HCT116 (cell line): ENCODE measurements around the gene TMOD4. TPM values are rescaled to one million over a fixed set of nuclear protein-coding genes. Genes with fewer than 3 reads are reported as not detected.

Source experiments
- ATAC-seq: fragments of 200-7000 bp; cut with Tn5 transposase; 2 replicates; pipeline ENCODE4 v1.9.1; 2020; ENCODE audit warnings: mild to moderate bottlenecking, moderate library complexity
- BruUV-seq: library from RNA; stranded (reverse); fragments of 400-500 nt; replicated peaks from 2 replicates; lab custom pipeline; 2021; lab: Mats Ljungman, UMichigan
- CTCF ChIA-PET: fragments of 300-600 bp; sonication (Branson Sonifier 250); formaldehyde crosslinking; loops from one replicate; lab custom pipeline; 2021; ENCODE audit warnings: antibody characterized with exemption; lab: Charles Lee
- POLR2A ChIA-PET: fragments of 300-600, 350-600 bp; sonication (Branson Sonifier 250); formaldehyde crosslinking; loops from one replicate; lab custom pipeline; 2021; ENCODE audit warnings: antibody characterized with exemption; lab: Charles Lee
- RAD21 ChIA-PET, 2 experiments: fragments of 300-600 bp; sonication (Branson Sonifier 250); formaldehyde crosslinking; loops; one replicate each; lab custom pipeline; 2023; ENCODE audit warnings: low total read pairs in 2 of 2; ENCODE audit not compliant: uncharacterized antibody in 2 of 2, unreplicated experiment in 2 of 2, low non-redundant PET in 1 of 2; lab: Charles Lee
- DNase-seq: peaks from one replicate; pipeline ENCODE4 v3.0.0-alpha.2; 2010; ENCODE audit warnings: low read depth, low spot score
- H2AFZ ChIP-seq: fragments of 200-600 bp; shearing (Covaris generic), sonication (generic); 2 replicates; pipeline ENCODE4 v1.6.1; 2017; ENCODE audit warnings: low read depth, mixed run types, mixed read lengths, antibody characterized with exemption, low read length; ENCODE audit not compliant: poor library complexity, severe bottlenecking
- H3K27ac ChIP-seq: 2 replicates; pipeline ENCODE4 v1.5.1; 2012; ENCODE audit warnings: low read depth, low read length
- H3K27me3 ChIP-seq: fragments of 200-600 bp; sonication (generic); 2 replicates; pipeline ENCODE4 v1.6.1; 2016; ENCODE audit warnings: mixed run types, low read length, mixed read lengths; ENCODE audit not compliant: insufficient read depth
- H3K36me3 ChIP-seq, 2 experiments: fragments of 200-500 bp in 1 of 2; fragments of 200-600 bp in 1 of 2; sonication (Bioruptor generic) in 1 of 2; sonication (generic) in 1 of 2; 2 replicates each; pipeline versions ENCODE4 v1.5.1 to v1.6.1; 2014 to 2016; ENCODE audit warnings: low read length in 2 of 2, inconsistent platforms in 1 of 2, mixed read lengths in 1 of 2, mixed run types in 1 of 2; ENCODE audit not compliant: insufficient read depth in 2 of 2, control insufficient read depth in 1 of 2
- H3K4me1 ChIP-seq, 2 experiments: fragments of 200-600 bp in 1 of 2; sonication (generic) in 1 of 2; 2 replicates each; pipeline versions ENCODE4 v1.5.1 to v1.6.1; 2012 to 2017; ENCODE audit warnings: low read length in 2 of 2, inconsistent platforms in 1 of 2, mild to moderate bottlenecking in 1 of 2, mixed read lengths in 1 of 2, mixed run types in 1 of 2, moderate library complexity in 1 of 2; ENCODE audit not compliant: insufficient read depth in 2 of 2, control insufficient read depth in 1 of 2
- H3K4me2 ChIP-seq: fragments of 200-600 bp; sonication (generic); 2 replicates; pipeline ENCODE4 v1.6.1; 2017; ENCODE audit warnings: mixed run types, low read length, mixed read lengths
- H3K4me3 ChIP-seq, 2 experiments: fragments of 200-600 bp in 1 of 2; sonication (generic) in 1 of 2; replicated peaks in 1 of 2; 2 replicates each; pipeline ENCODE4 v1.5.1; 2011 to 2016; ENCODE audit warnings: low read length in 2 of 2, control low read depth in 1 of 2, low read depth in 1 of 2, mild to moderate bottlenecking in 1 of 2, mixed read lengths in 1 of 2, mixed run types in 1 of 2
- H3K79me2 ChIP-seq: fragments of 200-600 bp; sonication (generic); 2 replicates; pipeline ENCODE4 v1.6.1; 2017; ENCODE audit warnings: mild to moderate bottlenecking, mixed run types, low read length, moderate library complexity, mixed read lengths; ENCODE audit not compliant: insufficient read depth
- H3K9ac ChIP-seq: fragments of 200-600 bp; sonication (generic); 2 replicates; pipeline ENCODE4 v1.6.1; 2016; ENCODE audit warnings: low read length, mixed read lengths
- H3K9me2 ChIP-seq: fragments of 200-600 bp; sonication (generic), shearing (Covaris generic); 2 replicates; pipeline ENCODE4 v1.6.1; 2017; ENCODE audit warnings: mixed run types, mild to moderate bottlenecking, moderate library complexity; ENCODE audit not compliant: insufficient read depth
- H3K9me3 ChIP-seq, 2 experiments: fragments of 200-500 bp in 1 of 2; fragments of 200-600 bp in 1 of 2; sonication (Bioruptor generic) in 1 of 2; sonication (generic) in 1 of 2; 2 replicates each; pipeline ENCODE4 v1.6.1; 2014 to 2017; ENCODE audit warnings: low read length in 2 of 2, mixed read lengths in 2 of 2, inconsistent platforms in 1 of 2, low read depth in 1 of 2, mild to moderate bottlenecking in 1 of 2, mixed run types in 1 of 2, moderate library complexity in 1 of 2; ENCODE audit not compliant: control insufficient read depth in 1 of 2, insufficient read depth in 1 of 2
- H4K20me1 ChIP-seq: fragments of 200-600 bp; sonication (generic), shearing (Covaris generic); 2 replicates; pipeline ENCODE4 v1.6.1; 2017; ENCODE audit warnings: mixed run types, mild to moderate bottlenecking, moderate library complexity; ENCODE audit not compliant: insufficient read depth
- CBX3 ChIP-seq: IDR thresholded peaks from 2 replicates; pipeline ENCODE4 v1.6.1; 2012; ENCODE audit warnings: low read depth
- EGR1 ChIP-seq: IDR thresholded peaks from 2 replicates; pipeline ENCODE4 v1.6.1; 2012; ENCODE audit warnings: low read depth
- ELF1 ChIP-seq: IDR thresholded peaks from 2 replicates; pipeline ENCODE4 v1.6.1; 2012; ENCODE audit warnings: low read depth, borderline replicate concordance
- EZH2 ChIP-seq: fragments of 200-600 bp; sonication (generic); IDR thresholded peaks from 2 replicates; pipeline ENCODE4 v1.6.1; 2017; ENCODE audit warnings: antibody characterized with exemption, mixed run types
- JUND ChIP-seq: IDR thresholded peaks from 2 replicates; pipeline ENCODE4 v1.6.1; 2012
- POLR2A ChIP-seq: IDR thresholded peaks from 2 replicates; pipeline ENCODE4 v1.7.0; 2011; ENCODE audit warnings: borderline replicate concordance; ENCODE audit not compliant: insufficient read depth, insufficient read length; ENCODE audit errors: extremely low read depth
- POLR2AphosphoS5 ChIP-seq: IDR thresholded peaks from 2 replicates; pipeline ENCODE4 v1.6.1; 2011; ENCODE audit warnings: mild to moderate bottlenecking, low read depth, low read length, moderate library complexity
- RAD21 ChIP-seq: IDR thresholded peaks from 2 replicates; pipeline ENCODE4 v1.6.1; 2012; ENCODE audit warnings: low read depth, mild to moderate bottlenecking
- SIN3A ChIP-seq: IDR thresholded peaks from 2 replicates; pipeline ENCODE4 v1.6.1; 2012; ENCODE audit warnings: low read depth
- SP1 ChIP-seq: IDR thresholded peaks from 2 replicates; pipeline ENCODE4 v1.6.1; 2012; ENCODE audit warnings: low read depth
- TCF7L2 ChIP-seq: IDR thresholded peaks from 2 replicates; pipeline ENCODE4 v1.7.0; 2011; ENCODE audit warnings: borderline replicate concordance, inconsistent platforms; ENCODE audit not compliant: insufficient read depth, insufficient read length; ENCODE audit errors: extremely low read depth
- ZFX ChIP-seq: fragments of 450-650 bp; IDR thresholded peaks from 2 replicates; pipeline ENCODE4 v1.6.1; 2017
- ZNF274 ChIP-seq: fragments of 200-500 bp; sonication (Bioruptor generic); IDR thresholded peaks from 2 replicates; pipeline ENCODE4 v1.6.1; 2014; ENCODE audit warnings: mild to moderate bottlenecking, low read depth, low read length, inconsistent platforms
- intact Hi-C: fragments of 100-400 bp; cut with micrococcal nuclease; formaldehyde crosslinking; loops from 2 replicates; pipeline ENCODE4 v1.10.0; 2022
- total RNA-seq: library from RNA; stranded (reverse); gene quantifications from one replicate; pipeline ENCODE4 v1.2.1, GENCODE V29; 2021; ENCODE audit not compliant: unreplicated experiment
- TF ChIP-seq, protein P1 (sequence below): IDR thresholded peaks from 2 replicates; pipeline ENCODE4 v1.6.1; 2011; ENCODE audit warnings: mild to moderate bottlenecking, low read length, moderate library complexity; ENCODE audit not compliant: insufficient replicate concordance; ENCODE audit errors: extremely low read depth
- TF ChIP-seq, protein P2 (sequence below), 3 experiments: fragments of 200-600 bp in 1 of 3; sonication (generic) in 1 of 3; IDR thresholded peaks in 2 of 3; conservative IDR thresholded peaks in 1 of 3; 2 replicates each; pipeline ENCODE4 v1.5.1; 2012 to 2017; ENCODE audit warnings: low read depth in 2 of 3, low read length in 2 of 3, antibody characterized with exemption in 1 of 3, borderline replicate concordance in 1 of 3, control low read depth in 1 of 3, mild to moderate bottlenecking in 1 of 3, mixed read lengths in 1 of 3, mixed run types in 1 of 3, moderate library complexity in 1 of 3; ENCODE audit not compliant: insufficient read depth in 1 of 3
- TF ChIP-seq, protein P3 (sequence below): IDR thresholded peaks from 2 replicates; pipeline ENCODE4 v1.6.1; 2012; ENCODE audit warnings: low read depth

TMOD4 gene
- total RNA-seq, 1 experiment from 2014 or later = 1.8 TPM

DNA sequence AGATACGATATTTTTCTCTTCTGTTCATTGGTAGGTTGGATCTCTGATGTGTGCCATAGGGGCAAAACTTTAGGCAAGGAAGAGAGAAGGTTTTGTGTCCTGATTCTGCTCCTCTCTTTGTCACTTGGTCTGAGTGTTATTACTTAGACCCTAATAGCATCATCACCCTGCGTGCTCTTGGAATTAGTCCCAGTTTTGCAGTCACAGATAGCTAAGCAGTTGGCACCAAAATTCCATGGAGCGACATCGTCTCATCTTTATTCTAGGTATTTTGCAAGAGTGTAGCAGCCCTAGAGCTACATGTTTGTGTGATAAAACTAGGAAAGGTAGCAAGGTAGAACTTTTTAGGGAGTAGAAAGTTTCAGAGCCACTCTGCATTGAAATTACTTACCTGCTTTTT lies 46.3 kb upstream of the TMOD4 start:
- no peak overlapping the region for H3K4me3 ChIP-seq
- no peaks in the 10 kb centered on the region for H3K4me1 ChIP-seq
- TF ChIP-seq ZFX = no peak
- TF ChIP-seq, protein P1, sequence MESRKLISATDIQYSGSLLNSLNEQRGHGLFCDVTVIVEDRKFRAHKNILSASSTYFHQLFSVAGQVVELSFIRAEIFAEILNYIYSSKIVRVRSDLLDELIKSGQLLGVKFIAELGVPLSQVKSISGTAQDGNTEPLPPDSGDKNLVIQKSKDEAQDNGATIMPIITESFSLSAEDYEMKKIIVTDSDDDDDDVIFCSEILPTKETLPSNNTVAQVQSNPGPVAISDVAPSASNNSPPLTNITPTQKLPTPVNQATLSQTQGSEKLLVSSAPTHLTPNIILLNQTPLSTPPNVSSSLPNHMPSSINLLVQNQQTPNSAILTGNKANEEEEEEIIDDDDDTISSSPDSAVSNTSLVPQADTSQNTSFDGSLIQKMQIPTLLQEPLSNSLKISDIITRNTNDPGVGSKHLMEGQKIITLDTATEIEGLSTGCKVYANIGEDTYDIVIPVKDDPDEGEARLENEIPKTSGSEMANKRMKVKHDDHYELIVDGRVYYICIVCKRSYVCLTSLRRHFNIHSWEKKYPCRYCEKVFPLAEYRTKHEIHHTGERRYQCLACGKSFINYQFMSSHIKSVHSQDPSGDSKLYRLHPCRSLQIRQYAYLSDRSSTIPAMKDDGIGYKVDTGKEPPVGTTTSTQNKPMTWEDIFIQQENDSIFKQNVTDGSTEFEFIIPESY = no peak
- TF ChIP-seq SP1 = no peak
- TF ChIP-seq CBX3 = no peak
- no peak for TF ChIP-seq EGR1
- TF ChIP-seq POLR2AphosphoS5 = no peak
- TF ChIP-seq, protein P2, sequence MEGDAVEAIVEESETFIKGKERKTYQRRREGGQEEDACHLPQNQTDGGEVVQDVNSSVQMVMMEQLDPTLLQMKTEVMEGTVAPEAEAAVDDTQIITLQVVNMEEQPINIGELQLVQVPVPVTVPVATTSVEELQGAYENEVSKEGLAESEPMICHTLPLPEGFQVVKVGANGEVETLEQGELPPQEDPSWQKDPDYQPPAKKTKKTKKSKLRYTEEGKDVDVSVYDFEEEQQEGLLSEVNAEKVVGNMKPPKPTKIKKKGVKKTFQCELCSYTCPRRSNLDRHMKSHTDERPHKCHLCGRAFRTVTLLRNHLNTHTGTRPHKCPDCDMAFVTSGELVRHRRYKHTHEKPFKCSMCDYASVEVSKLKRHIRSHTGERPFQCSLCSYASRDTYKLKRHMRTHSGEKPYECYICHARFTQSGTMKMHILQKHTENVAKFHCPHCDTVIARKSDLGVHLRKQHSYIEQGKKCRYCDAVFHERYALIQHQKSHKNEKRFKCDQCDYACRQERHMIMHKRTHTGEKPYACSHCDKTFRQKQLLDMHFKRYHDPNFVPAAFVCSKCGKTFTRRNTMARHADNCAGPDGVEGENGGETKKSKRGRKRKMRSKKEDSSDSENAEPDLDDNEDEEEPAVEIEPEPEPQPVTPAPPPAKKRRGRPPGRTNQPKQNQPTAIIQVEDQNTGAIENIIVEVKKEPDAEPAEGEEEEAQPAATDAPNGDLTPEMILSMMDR (IDR thresholded peaks at IDR 0.05 in 2 of 3, conservative IDR thresholded peaks at IDR 0.05 in 1 of 3; ENCODE audit: borderline replicate concordance in 1 of 3, insufficient read depth in 1 of 3, low read depth in 2 of 3, low read length in 2 of 3) = no peak
- TF ChIP-seq RAD21 = no peak
- TF ChIP-seq ELF1 = no peak
- TF ChIP-seq SIN3A = no peak
- TF ChIP-seq EZH2 = no peak
- no peak for TF ChIP-seq POLR2A
- no peak for TF ChIP-seq JUND
- no peak for TF ChIP-seq ZNF274
- TF ChIP-seq, protein P3, sequence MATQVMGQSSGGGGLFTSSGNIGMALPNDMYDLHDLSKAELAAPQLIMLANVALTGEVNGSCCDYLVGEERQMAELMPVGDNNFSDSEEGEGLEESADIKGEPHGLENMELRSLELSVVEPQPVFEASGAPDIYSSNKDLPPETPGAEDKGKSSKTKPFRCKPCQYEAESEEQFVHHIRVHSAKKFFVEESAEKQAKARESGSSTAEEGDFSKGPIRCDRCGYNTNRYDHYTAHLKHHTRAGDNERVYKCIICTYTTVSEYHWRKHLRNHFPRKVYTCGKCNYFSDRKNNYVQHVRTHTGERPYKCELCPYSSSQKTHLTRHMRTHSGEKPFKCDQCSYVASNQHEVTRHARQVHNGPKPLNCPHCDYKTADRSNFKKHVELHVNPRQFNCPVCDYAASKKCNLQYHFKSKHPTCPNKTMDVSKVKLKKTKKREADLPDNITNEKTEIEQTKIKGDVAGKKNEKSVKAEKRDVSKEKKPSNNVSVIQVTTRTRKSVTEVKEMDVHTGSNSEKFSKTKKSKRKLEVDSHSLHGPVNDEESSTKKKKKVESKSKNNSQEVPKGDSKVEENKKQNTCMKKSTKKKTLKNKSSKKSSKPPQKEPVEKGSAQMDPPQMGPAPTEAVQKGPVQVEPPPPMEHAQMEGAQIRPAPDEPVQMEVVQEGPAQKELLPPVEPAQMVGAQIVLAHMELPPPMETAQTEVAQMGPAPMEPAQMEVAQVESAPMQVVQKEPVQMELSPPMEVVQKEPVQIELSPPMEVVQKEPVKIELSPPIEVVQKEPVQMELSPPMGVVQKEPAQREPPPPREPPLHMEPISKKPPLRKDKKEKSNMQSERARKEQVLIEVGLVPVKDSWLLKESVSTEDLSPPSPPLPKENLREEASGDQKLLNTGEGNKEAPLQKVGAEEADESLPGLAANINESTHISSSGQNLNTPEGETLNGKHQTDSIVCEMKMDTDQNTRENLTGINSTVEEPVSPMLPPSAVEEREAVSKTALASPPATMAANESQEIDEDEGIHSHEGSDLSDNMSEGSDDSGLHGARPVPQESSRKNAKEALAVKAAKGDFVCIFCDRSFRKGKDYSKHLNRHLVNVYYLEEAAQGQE = no peak
- TF ChIP-seq TCF7L2 = no peak
- H3K27ac ChIP-seq = no peak overlapping the region
- ChIA-PET RAD21 (no interaction called here), POLR2A (no interaction called here), CTCF (no interaction called here)
- intact Hi-C loops = no loop called here
- ATAC-seq = no peak
- H4K20me1 ChIP-seq = peaks cover 8% of the 10 kb centered on the region; the same call in 1 of the 2 replicates
- H3K27me3 ChIP-seq = no peaks in the 10 kb centered on the region
- no peak overlapping the region for H3K4me2 ChIP-seq
- no peaks in the 10 kb centered on the region for H3K9me2 ChIP-seq
- H3K9ac ChIP-seq = no peak overlapping the region
- no TSS peak for BruUV-seq
- H2AFZ ChIP-seq = no peak overlapping the region
- peaks cover 85% of the 10 kb centered on the region for H3K79me2 ChIP-seq
- H3K9me3 ChIP-seq = no peaks in the 10 kb centered on the region
- peaks cover 9 to 14% of the 10 kb centered on the region in 2 experiments for H3K36me3 ChIP-seq
- DNase-seq = no peak
